Prostate gland (tissue), 2 donors: ENCODE measurements around the gene TAS1R1.

Experiments
- CTCF ChIP-seq, 4 experiments: fragments of 200-600 bp in 2 of 4; fragments of 450-650 bp in 2 of 4; sonication (generic) in 2 of 4; IDR thresholded peaks; 1 replicate in 3 of 4; 2 replicates in 1 of 4; pipeline ENCODE4 v1.5.1; 2016 to 2019; ENCODE audit warnings: antibody characterized with exemption in 4 of 4, mild to moderate bottlenecking in 2 of 4, moderate library complexity in 2 of 4
- POLR2A ChIP-seq: fragments of 450-650 bp; IDR thresholded peaks from one replicate; pipeline ENCODE4 v1.6.1; 2016; ENCODE audit warnings: antibody characterized with exemption, mild to moderate bottlenecking
- POLR2AphosphoS5 ChIP-seq: sonication (generic); formaldehyde crosslinking; IDR thresholded peaks from one replicate; pipeline ENCODE4 v1.6.1; 2017; ENCODE audit warnings: antibody characterized with exemption

GRCh38 chr1:6599141-6599975, 44.3 kb downstream of the TAS1R1 start:
- TF ChIP-seq CTCF (IDR thresholded peaks at IDR 0.05) (peak in 2 of 4 experiments; percentile 17 to 34), POLR2AphosphoS5 (no peak), POLR2A (no peak)
